ENCODE measurements around the gene USP6NL. TPM values are rescaled to one million over a fixed set of nuclear protein-coding genes. Genes with fewer than 3 reads are reported as not detected.
A peak's percentile ranks its signal among the peaks of the same experiment; 100 is the strongest.
"Not testable (repeated sequence)": the region's sequence is repeated elsewhere in the genome, so short reads cannot be mapped to it uniquely, and the experiment has no call there.

USP6NL gene
- total RNA-seq, 1 donor from 2014 or later, result 39.9 TPM

GRCh38 chr10:11440250-11441150, 170.9 kb downstream of the USP6NL start:
- Histone ChIP-seq H3K36me3 (no peaks in the 10 kb centered on the region), H4K20me1 (ENCODE audit: low read depth) (no peaks in the 10 kb centered on the region), H3K4me2 (no peak overlapping the region), H3K79me2 (ENCODE audit: low read depth) (no peaks in the 10 kb centered on the region), H2AFZ (replicated peaks) (no peak overlapping the region), H3K27me3 (no peaks in the 10 kb centered on the region), H3F3A (ENCODE audit: low read depth) (no peaks in the 10 kb centered on the region), H3K4me1 (peaks cover 30% of the 10 kb centered on the region), H3K4me3 (no peak overlapping the region), H3K9me3 (ENCODE audit: low read depth) (no peaks in the 10 kb centered on the region), H3K9ac (no peak overlapping the region), H3K27ac (no peak overlapping the region)
- Mint-ChIP-seq H3K9me3 (peaks cover 3% of the 10 kb centered on the region), H3K4me1 (peaks cover 4% of the 10 kb centered on the region), H3K36me3 (no peaks in the 10 kb centered on the region), H3K27ac (no peak overlapping the region), H3K27me3 (ENCODE audit: insufficient read depth, low read depth) (peaks cover 16% of the 10 kb centered on the region), H3K4me3 (no peak overlapping the region)
- no peak for TF ChIP-seq EZH2phosphoT487 (IDR thresholded peaks at IDR 0.05)
- no peak for TF ChIP-seq EZH2 (IDR thresholded peaks at IDR 0.05)
- TF ChIP-seq CTCF (IDR thresholded peaks at IDR 0.05), result no peak
- DNase-seq (ENCODE audit: low spot score), result no peak

- Histone ChIP-seq H3K9me3 (ENCODE audit: low read depth) (no peaks in the 10 kb centered on the region), H3K27ac (no peak overlapping the region), H3K79me2 (ENCODE audit: low read depth) (no peaks in the 10 kb centered on the region), H4K20me1 (ENCODE audit: low read depth) (no peaks in the 10 kb centered on the region), H3K36me3 (no peaks in the 10 kb centered on the region), H3K4me3 (no peak overlapping the region), H3F3A (ENCODE audit: low read depth) (no peaks in the 10 kb centered on the region), H2AFZ (replicated peaks) (no peak overlapping the region), H3K27me3 (no peaks in the 10 kb centered on the region), H3K9ac (no peak overlapping the region), H3K4me2 (no peak overlapping the region), H3K4me1 (peaks cover 36% of the 10 kb centered on the region)
- no peak for DNase-seq (ENCODE audit: low spot score)
- Mint-ChIP-seq H3K27me3 (ENCODE audit: insufficient read depth, low read depth) (peaks cover 13% of the 10 kb centered on the region), H3K9me3 (peaks cover 3% of the 10 kb centered on the region), H3K27ac (no peak overlapping the region), H3K36me3 (no peaks in the 10 kb centered on the region), H3K4me3 (no peak overlapping the region), H3K4me1 (peaks cover 8% of the 10 kb centered on the region)
- no peak for TF ChIP-seq CTCF (IDR thresholded peaks at IDR 0.05)
- TF ChIP-seq EZH2phosphoT487 (IDR thresholded peaks at IDR 0.05), result no peak
- TF ChIP-seq EZH2 (IDR thresholded peaks at IDR 0.05), result no peak
Observed at GRCh38 chr10:11439523-11440053, 171.9 kb downstream of the USP6NL start.

GRCh38 chr10:11437391-11438142, 173.9 kb downstream of the USP6NL start:
- no peak for TF ChIP-seq EZH2 (IDR thresholded peaks at IDR 0.05)
- TF ChIP-seq EZH2phosphoT487 (IDR thresholded peaks at IDR 0.05), result no peak
- no peak for TF ChIP-seq CTCF (IDR thresholded peaks at IDR 0.05)
- no peak overlapping the region for H3K27ac ChIP-seq
- no peak overlapping the region for H3K4me2 ChIP-seq
- no peak overlapping the region for H3K4me3 ChIP-seq
- H3K9me3 ChIP-seq (ENCODE audit: low read depth), result no peaks in the 10 kb centered on the region
- H3K4me3 Mint-ChIP-seq, result no peak overlapping the region
- H3K27ac Mint-ChIP-seq, result no peak overlapping the region
- H2AFZ ChIP-seq (replicated peaks), result peak overlapping the region; percentile 22
- peaks cover 12% of the 10 kb centered on the region for H3K4me1 Mint-ChIP-seq
- H3K9ac ChIP-seq, result no peak overlapping the region
- H3K36me3 ChIP-seq, result no peaks in the 10 kb centered on the region
- no peaks in the 10 kb centered on the region for H3K27me3 ChIP-seq
- peaks cover 9% of the 10 kb centered on the region for H3K27me3 Mint-ChIP-seq (ENCODE audit: insufficient read depth, low read depth)
- no peaks in the 10 kb centered on the region for H3K9me3 Mint-ChIP-seq
- peaks cover 35% of the 10 kb centered on the region for H3K4me1 ChIP-seq
- no peaks in the 10 kb centered on the region for H3K36me3 Mint-ChIP-seq
- no peaks in the 10 kb centered on the region for H3F3A ChIP-seq (ENCODE audit: low read depth)
- H3K79me2 ChIP-seq (ENCODE audit: low read depth), result no peaks in the 10 kb centered on the region
- DNase-seq (ENCODE audit: low spot score), result peak; percentile 27
- H4K20me1 ChIP-seq (ENCODE audit: low read depth), result no peaks in the 10 kb centered on the region

GRCh38 chr10:11436445-11436844, 175.0 kb downstream of the USP6NL start:
- not testable (repeated sequence) for H3K9me3 ChIP-seq (ENCODE audit: low read depth); H3K4me2 ChIP-seq; H3K79me2 ChIP-seq (ENCODE audit: low read depth); H3K9me3 Mint-ChIP-seq; H4K20me1 ChIP-seq (ENCODE audit: low read depth); H3K4me3 Mint-ChIP-seq; H3K27me3 ChIP-seq; H3K27ac Mint-ChIP-seq; DNase-seq (ENCODE audit: low spot score); H3K36me3 ChIP-seq; H3F3A ChIP-seq (ENCODE audit: low read depth); H3K9ac ChIP-seq; H3K4me3 ChIP-seq; H3K36me3 Mint-ChIP-seq; H3K27ac ChIP-seq; H2AFZ ChIP-seq (replicated peaks)
- Mint-ChIP-seq H3K4me1 (peaks cover 14% of the 10 kb centered on the region), H3K27me3 (ENCODE audit: insufficient read depth, low read depth) (peaks cover 13% of the 10 kb centered on the region)
- H3K4me1 ChIP-seq, result peaks cover 35% of the 10 kb centered on the region
